SK-N-MC (cell line): Measurements from ENCODE around the gene INPP5A.

ENCODE experiments used
- DNase-seq: peaks from one replicate; pipeline ENCODE4 v3.0.0-alpha.2; 2011; ENCODE audit warnings: low read depth, low spot score
- H3K27ac ChIP-seq: fragments of 200-600 bp; sonication (generic); 2 replicates; pipeline ENCODE4 v1.5.1; 2016; ENCODE audit warnings: mixed run types
- H3K36me3 ChIP-seq: fragments of 200-600 bp; sonication (generic); 2 replicates; pipeline ENCODE4 v1.6.1; 2017; ENCODE audit warnings: antibody characterized with exemption, low read length, mixed read lengths; ENCODE audit not compliant: insufficient read depth
- H3K4me3 ChIP-seq: fragments of 200-600 bp; sonication (generic); 2 replicates; pipeline ENCODE4 v1.5.1; 2016
- H3K9ac ChIP-seq: fragments of 200-600 bp; sonication (generic); 2 replicates; pipeline ENCODE4 v1.8.0; 2017; ENCODE audit warnings: mixed run types, mixed read lengths; ENCODE audit not compliant: insufficient read length
- H3K9me3 ChIP-seq: fragments of 200-600 bp; sonication (generic); 2 replicates; pipeline ENCODE4 v1.6.1; 2017; ENCODE audit warnings: low read depth, mild to moderate bottlenecking, antibody characterized with exemption, low read length, moderate library complexity, mixed read lengths
- EZH2 ChIP-seq: fragments of 200-600 bp; sonication (generic); IDR thresholded peaks from one replicate; pipeline ENCODE4 v1.6.1; 2017; ENCODE audit warnings: antibody characterized with exemption
- FOXP2 ChIP-seq: optimal IDR thresholded peaks from 2 replicates; pipeline ENCODE3; 2011; ENCODE audit warnings: mild to moderate bottlenecking, moderate library complexity; ENCODE audit not compliant: insufficient read depth; ENCODE audit errors: extremely low read length, control extremely low read depth
- POLR2AphosphoS5 ChIP-seq: IDR thresholded peaks from 2 replicates; pipeline ENCODE4 v1.6.1; 2012; ENCODE audit warnings: mild to moderate bottlenecking, low read depth, low read length, borderline replicate concordance

The INPP5A gene

GRCh38 chr10:132684164-132684891, 146.7 kb downstream of the INPP5A start:
- Histone ChIP-seq H3K4me3 (no peak overlapping the region), H3K36me3 (no peaks in the 10 kb centered on the region), H3K9ac (no peak overlapping the region), H3K27ac (no peak overlapping the region), H3K9me3 (no peaks in the 10 kb centered on the region)
- DNase-seq = no peak
- no peak for TF ChIP-seq FOXP2
- no peak for TF ChIP-seq POLR2AphosphoS5
- TF ChIP-seq EZH2 = no peak

- no peak for DNase-seq
- no peak overlapping the region for H3K9ac ChIP-seq
- no peak for TF ChIP-seq POLR2AphosphoS5
- TF ChIP-seq FOXP2 = no peak
- no peak for TF ChIP-seq EZH2
- H3K9me3 ChIP-seq = no peaks in the 10 kb centered on the region
- H3K4me3 ChIP-seq = no peak overlapping the region
- no peaks in the 10 kb centered on the region for H3K36me3 ChIP-seq
- no peak overlapping the region for H3K27ac ChIP-seq
Observed at GRCh38 chr10:132685101-132685891, 147.7 kb downstream of the INPP5A start.

- Histone ChIP-seq H3K27ac (no peak overlapping the region), H3K36me3 (no peaks in the 10 kb centered on the region), H3K4me3 (no peak overlapping the region), H3K9me3 (no peaks in the 10 kb centered on the region), H3K9ac (no peak overlapping the region)
- DNase-seq = no peak
- TF ChIP-seq FOXP2 (no peak), EZH2 (no peak), POLR2AphosphoS5 (no peak)
Observed at GRCh38 chr10:132685921-132686680, 148.5 kb downstream of the INPP5A start.

- H3K36me3 ChIP-seq = no peaks in the 10 kb centered on the region
- H3K9me3 ChIP-seq = no peaks in the 10 kb centered on the region
- no peak for TF ChIP-seq EZH2
- TF ChIP-seq FOXP2 = no peak
- TF ChIP-seq POLR2AphosphoS5 = no peak
- no peak overlapping the region for H3K4me3 ChIP-seq
- H3K27ac ChIP-seq = no peak overlapping the region
- no peak overlapping the region for H3K9ac ChIP-seq
- DNase-seq = no peak
Observed at GRCh38 chr10:132687181-132687892, 149.8 kb downstream of the INPP5A start.

- no peak overlapping the region for H3K9ac ChIP-seq
- TF ChIP-seq FOXP2 = no peak
- TF ChIP-seq EZH2 = no peak
- TF ChIP-seq POLR2AphosphoS5 = no peak
- no peaks in the 10 kb centered on the region for H3K9me3 ChIP-seq
- no peak overlapping the region for H3K27ac ChIP-seq
- DNase-seq = no peak
- H3K36me3 ChIP-seq = no peaks in the 10 kb centered on the region
- no peak overlapping the region for H3K4me3 ChIP-seq
Observed at GRCh38 chr10:132687893-132688579, 150.4 kb downstream of the INPP5A start.

- Histone ChIP-seq H3K9ac (no peak overlapping the region), H3K4me3 (no peak overlapping the region), H3K9me3 (no peaks in the 10 kb centered on the region), H3K36me3 (no peaks in the 10 kb centered on the region), H3K27ac (no peak overlapping the region)
- DNase-seq = no peak
- no peak for TF ChIP-seq FOXP2
- no peak for TF ChIP-seq POLR2AphosphoS5
- TF ChIP-seq EZH2 = no peak
Observed at GRCh38 chr10:132688580-132689420, 151.2 kb downstream of the INPP5A start.

GRCh38 chr10:132689721-132690360, 152.3 kb downstream of the INPP5A start:
- no peak overlapping the region for H3K4me3 ChIP-seq
- no peaks in the 10 kb centered on the region for H3K9me3 ChIP-seq
- no peak overlapping the region for H3K27ac ChIP-seq
- H3K9ac ChIP-seq = no peak overlapping the region
- no peaks in the 10 kb centered on the region for H3K36me3 ChIP-seq
- no peak for DNase-seq
- no peak for TF ChIP-seq EZH2
- no peak for TF ChIP-seq POLR2AphosphoS5
- TF ChIP-seq FOXP2 = no peak
